Omental fat pad (tissue), 4 donors: ENCODE measurements around the gene UXS1. TPM values are rescaled to one million over a fixed set of nuclear protein-coding genes. Genes with fewer than 3 reads are reported as not detected.

ENCODE experiments used
- ATAC-seq: fragments of 150-250 bp; one replicate; pipeline ENCODE4 v1.9.1; 2016; ENCODE audit warnings: mild to moderate bottlenecking, moderate library complexity; ENCODE audit not compliant: low FRiP score
- DNase-seq: peaks from one replicate; pipeline ENCODE4 v3.0.0-alpha.2; 2019; ENCODE audit warnings: low spot score
- CTCF ChIP-seq, 3 donors: fragments of 450-650 bp; IDR thresholded peaks; one replicate each; pipeline ENCODE4 v1.5.1; 2016 to 2017; ENCODE audit warnings: antibody characterized with exemption in 3 of 3, mild to moderate bottlenecking in 3 of 3, moderate library complexity in 2 of 3
- total RNA-seq, 4 donors: library from RNA; depleted of rRNA; stranded (reverse); fragments of >200 nt; gene quantifications; one replicate each; pipeline ENCODE4 v1.1.0, GENCODE V29; 2016

Gene UXS1
- total RNA-seq, 4 donors from 2014 or later: 29.2 to 79.4 (median 38.5) TPM

- DNase-seq (no peak), ATAC-seq (no peak)
- TF ChIP-seq CTCF (IDR thresholded peaks at IDR 0.05): no peak
Observed at GRCh38 chr2:106099691-106100090, 94.4 kb downstream of the UXS1 start.

- no peak for ATAC-seq
- no peak for DNase-seq
- TF ChIP-seq CTCF (IDR thresholded peaks at IDR 0.05): no peak
Observed at GRCh38 chr2:106098664-106099063, 95.4 kb downstream of the UXS1 start.

GRCh38 chr2:106098081-106098480, 96.0 kb downstream of the UXS1 start:
- no peak for TF ChIP-seq CTCF (IDR thresholded peaks at IDR 0.05)
- ATAC-seq (no peak), DNase-seq (no peak)

DNA sequence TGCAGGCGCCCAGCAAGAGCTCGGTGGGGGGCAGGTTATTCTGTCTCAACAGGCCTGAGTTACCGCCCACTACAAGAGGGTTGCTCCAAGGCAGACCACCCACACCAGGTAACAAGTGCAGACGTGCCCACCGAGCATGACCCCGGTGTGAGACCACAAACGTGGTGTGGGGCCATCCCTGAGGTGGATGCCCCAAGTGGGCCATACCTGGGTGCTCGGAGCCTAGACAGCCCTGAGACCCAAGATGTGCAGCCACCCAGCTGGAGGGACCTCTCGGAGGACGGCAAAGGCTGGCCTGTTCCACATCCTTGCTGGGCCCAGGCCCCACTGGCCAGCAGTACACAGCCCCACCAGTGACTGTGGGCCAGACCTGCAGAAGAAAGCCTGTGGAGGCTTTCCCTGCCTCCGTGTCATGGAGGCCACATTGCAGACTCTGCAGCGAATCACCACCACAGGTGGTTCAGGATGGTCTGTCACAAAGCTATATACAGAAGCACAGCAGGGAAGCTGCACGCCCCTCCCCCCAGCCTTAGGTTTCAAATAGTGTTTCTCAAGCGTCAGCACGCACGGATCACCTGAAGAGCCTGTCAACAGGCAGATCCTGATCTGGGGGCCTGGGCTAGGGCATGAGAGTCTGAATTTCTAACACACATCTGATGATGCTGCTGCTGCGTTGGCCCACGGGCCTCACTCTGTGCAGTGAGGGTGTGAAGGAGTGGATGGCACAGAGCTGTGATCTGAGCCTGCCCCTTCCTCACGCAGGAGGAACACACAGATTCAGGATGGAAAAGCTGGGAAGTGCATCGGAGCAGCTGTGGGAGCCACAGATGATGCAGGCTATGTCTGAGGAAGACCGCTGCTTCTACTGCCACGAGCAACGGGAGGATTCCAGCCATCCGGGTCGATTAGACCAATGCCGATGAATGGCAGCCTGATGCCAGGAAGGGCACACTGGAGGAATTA, 96.8 kb downstream of the UXS1 start:
- DNase-seq (no peak), ATAC-seq (no peak)

GRCh38 chr2:106096299-106097037, 97.6 kb downstream of the UXS1 start:
- TF ChIP-seq CTCF (IDR thresholded peaks at IDR 0.05): no peak
- ATAC-seq (no peak), DNase-seq (no peak)

More for the DNA sequence above, 96.8 kb downstream of the UXS1 start:
- no peak for TF ChIP-seq CTCF (IDR thresholded peaks at IDR 0.05)

- TF ChIP-seq CTCF (IDR thresholded peaks at IDR 0.05): no peak
- DNase-seq (no peak), ATAC-seq (peak; percentile 31)
Observed at GRCh38 chr2:106095478-106096298, 98.4 kb downstream of the UXS1 start.
